IPS-20b (cell line): ENCODE data around the gene PDE6C.

Source experiments
- H3K27ac ChIP-seq: one replicate; pipeline ENCODE4 v1.5.1; 2013; ENCODE audit warnings: low read length
- H3K27me3 ChIP-seq: 2 replicates; pipeline ENCODE4 v1.6.1; 2013; ENCODE audit warnings: mild to moderate bottlenecking, low read length, inconsistent platforms; ENCODE audit not compliant: insufficient read depth
- H3K36me3 ChIP-seq: 2 replicates; pipeline ENCODE4 v1.6.1; 2013; ENCODE audit warnings: low read depth, mild to moderate bottlenecking, inconsistent platforms, low read length, moderate library complexity; ENCODE audit not compliant: insufficient read depth
- H3K4me1 ChIP-seq: 2 replicates; pipeline ENCODE4 v1.6.1; 2013; ENCODE audit warnings: mild to moderate bottlenecking, control low read depth, inconsistent platforms, low read length, moderate library complexity; ENCODE audit not compliant: insufficient read depth
- H3K4me3 ChIP-seq: 2 replicates; pipeline ENCODE4 v1.5.1; 2013; ENCODE audit warnings: mild to moderate bottlenecking, low read length, inconsistent platforms
- H3K9ac ChIP-seq: 2 replicates; pipeline ENCODE4 v1.6.1; 2013; ENCODE audit warnings: low read depth, mild to moderate bottlenecking, inconsistent platforms, low read length, moderate library complexity
- H3K9me3 ChIP-seq: 2 replicates; pipeline ENCODE4 v1.6.1; 2013; ENCODE audit warnings: mild to moderate bottlenecking, low read depth, low read length, inconsistent platforms; ENCODE audit not compliant: insufficient read depth

The PDE6C gene

GRCh38 chr10:93613126-93613525 is 789 bp downstream of the PDE6C start:
- no peak overlapping the region for H3K4me3 ChIP-seq
- no peaks in the 10 kb centered on the region; the same call in 1 of the 2 replicates for H3K27me3 ChIP-seq
- H3K9me3 ChIP-seq = no peaks in the 10 kb centered on the region
- H3K9ac ChIP-seq = no peak overlapping the region
- H3K27ac ChIP-seq = no peak overlapping the region
- 0 out of 2 replicates have a peak, but pooled peaks cover 2% of the 10 kb centered on the region for H3K4me1 ChIP-seq
- no peaks in the 10 kb centered on the region for H3K36me3 ChIP-seq

- Histone ChIP-seq H3K4me3 (no peak overlapping the region), H3K9me3 (no peaks in the 10 kb centered on the region), H3K4me1 (0 out of 2 replicates have a peak, but pooled peaks cover 2% of the 10 kb centered on the region), H3K9ac (no peak overlapping the region), H3K36me3 (no peaks in the 10 kb centered on the region), H3K27me3 (no peaks in the 10 kb centered on the region; the same call in 1 of the 2 replicates), H3K27ac (no peak overlapping the region)
Measured at GRCh38 chr10:93614101-93614825, 1.9 kb downstream of the PDE6C start.

GRCh38 chr10:93615576-93616235 is 3.4 kb downstream of the PDE6C start:
- H3K36me3 ChIP-seq = no peaks in the 10 kb centered on the region
- H3K27me3 ChIP-seq = peaks cover under 1% of the 10 kb centered on the region; the same call in 1 of the 2 replicates
- H3K9me3 ChIP-seq = no peaks in the 10 kb centered on the region
- H3K27ac ChIP-seq = no peak overlapping the region
- H3K4me3 ChIP-seq = no peak overlapping the region
- 0 out of 2 replicates have a peak, but pooled peaks cover 2% of the 10 kb centered on the region for H3K4me1 ChIP-seq
- H3K9ac ChIP-seq = no peak overlapping the region

- Histone ChIP-seq H3K27me3 (peaks cover 3% of the 10 kb centered on the region; the same call in 1 of the 2 replicates), H3K9ac (no peak overlapping the region), H3K9me3 (no peaks in the 10 kb centered on the region), H3K27ac (no peak overlapping the region), H3K4me3 (no peak overlapping the region), H3K36me3 (no peaks in the 10 kb centered on the region), H3K4me1 (0 out of 2 replicates have a peak, but pooled peaks cover 2% of the 10 kb centered on the region)
Measured at GRCh38 chr10:93620925-93621324, 8.6 kb downstream of the PDE6C start.

GRCh38 chr10:93622942-93623341 is 10.6 kb downstream of the PDE6C start:
- H3K36me3 ChIP-seq = no peaks in the 10 kb centered on the region
- H3K27ac ChIP-seq = no peak overlapping the region
- peaks cover 3% of the 10 kb centered on the region; the same call in 1 of the 2 replicates for H3K27me3 ChIP-seq
- no peaks in the 10 kb centered on the region for H3K9me3 ChIP-seq
- no peaks in the 10 kb centered on the region for H3K4me1 ChIP-seq
- no peak overlapping the region for H3K9ac ChIP-seq
- no peak overlapping the region for H3K4me3 ChIP-seq

- Histone ChIP-seq H3K9ac (no peak overlapping the region), H3K4me3 (no peak overlapping the region), H3K4me1 (no peaks in the 10 kb centered on the region), H3K27me3 (no peaks in the 10 kb centered on the region), H3K27ac (no peak overlapping the region), H3K36me3 (no peaks in the 10 kb centered on the region), H3K9me3 (no peaks in the 10 kb centered on the region)
Measured at GRCh38 chr10:93628858-93629257, 16.5 kb downstream of the PDE6C start.

GRCh38 chr10:93629647-93630305 is 17.4 kb downstream of the PDE6C start:
- no peaks in the 10 kb centered on the region for H3K27me3 ChIP-seq

GRCh38 chr10:93630625-93631557 is 18.6 kb downstream of the PDE6C start:
- no peaks in the 10 kb centered on the region for H3K27me3 ChIP-seq

More at GRCh38 chr10:93629647-93630305, 17.4 kb downstream of the PDE6C start:
- no peaks in the 10 kb centered on the region for H3K4me1 ChIP-seq
- H3K36me3 ChIP-seq = no peaks in the 10 kb centered on the region
- no peak overlapping the region for H3K4me3 ChIP-seq
- no peak overlapping the region for H3K27ac ChIP-seq
- no peak overlapping the region for H3K9ac ChIP-seq
- no peaks in the 10 kb centered on the region for H3K9me3 ChIP-seq

GRCh38 chr10:93639791-93640190 is 27.5 kb downstream of the PDE6C start:
- no peaks in the 10 kb centered on the region for H3K4me1 ChIP-seq
- no peaks in the 10 kb centered on the region for H3K27me3 ChIP-seq
- no peak overlapping the region for H3K9ac ChIP-seq
- H3K9me3 ChIP-seq = no peaks in the 10 kb centered on the region
- H3K36me3 ChIP-seq = no peaks in the 10 kb centered on the region
- no peak overlapping the region for H3K27ac ChIP-seq
- no peak overlapping the region for H3K4me3 ChIP-seq

More at GRCh38 chr10:93630625-93631557, 18.6 kb downstream of the PDE6C start:
- Histone ChIP-seq H3K27ac (no peak overlapping the region), H3K36me3 (no peaks in the 10 kb centered on the region), H3K9me3 (no peaks in the 10 kb centered on the region), H3K4me3 (no peak overlapping the region), H3K4me1 (no peaks in the 10 kb centered on the region), H3K9ac (no peak overlapping the region)

GRCh38 chr10:93652857-93653256 is 40.5 kb downstream of the PDE6C start:
- Histone ChIP-seq H3K9ac (no peak overlapping the region), H3K36me3 (no peaks in the 10 kb centered on the region), H3K27me3 (no peaks in the 10 kb centered on the region), H3K27ac (no peak overlapping the region), H3K4me3 (no peak overlapping the region), H3K9me3 (no peaks in the 10 kb centered on the region), H3K4me1 (no peaks in the 10 kb centered on the region)

- Histone ChIP-seq H3K9ac (no peak overlapping the region), H3K9me3 (no peaks in the 10 kb centered on the region), H3K4me1 (no peaks in the 10 kb centered on the region), H3K36me3 (no peaks in the 10 kb centered on the region), H3K27ac (no peak overlapping the region), H3K4me3 (no peak overlapping the region), H3K27me3 (no peaks in the 10 kb centered on the region)
Measured at GRCh38 chr10:93654201-93654600, 41.9 kb downstream of the PDE6C start.
